Fibroblast of peridontal ligament (primary cell): ENCODE measurements around the gene CLP1.
A peak's percentile ranks its signal among the peaks of the same experiment; 100 is the strongest.

ENCODE experiments used
- DNase-seq: peaks from one replicate; pipeline ENCODE4 v3.0.0-alpha.2; 2010; ENCODE audit errors: extremely low read depth

Gene CLP1

DNA sequence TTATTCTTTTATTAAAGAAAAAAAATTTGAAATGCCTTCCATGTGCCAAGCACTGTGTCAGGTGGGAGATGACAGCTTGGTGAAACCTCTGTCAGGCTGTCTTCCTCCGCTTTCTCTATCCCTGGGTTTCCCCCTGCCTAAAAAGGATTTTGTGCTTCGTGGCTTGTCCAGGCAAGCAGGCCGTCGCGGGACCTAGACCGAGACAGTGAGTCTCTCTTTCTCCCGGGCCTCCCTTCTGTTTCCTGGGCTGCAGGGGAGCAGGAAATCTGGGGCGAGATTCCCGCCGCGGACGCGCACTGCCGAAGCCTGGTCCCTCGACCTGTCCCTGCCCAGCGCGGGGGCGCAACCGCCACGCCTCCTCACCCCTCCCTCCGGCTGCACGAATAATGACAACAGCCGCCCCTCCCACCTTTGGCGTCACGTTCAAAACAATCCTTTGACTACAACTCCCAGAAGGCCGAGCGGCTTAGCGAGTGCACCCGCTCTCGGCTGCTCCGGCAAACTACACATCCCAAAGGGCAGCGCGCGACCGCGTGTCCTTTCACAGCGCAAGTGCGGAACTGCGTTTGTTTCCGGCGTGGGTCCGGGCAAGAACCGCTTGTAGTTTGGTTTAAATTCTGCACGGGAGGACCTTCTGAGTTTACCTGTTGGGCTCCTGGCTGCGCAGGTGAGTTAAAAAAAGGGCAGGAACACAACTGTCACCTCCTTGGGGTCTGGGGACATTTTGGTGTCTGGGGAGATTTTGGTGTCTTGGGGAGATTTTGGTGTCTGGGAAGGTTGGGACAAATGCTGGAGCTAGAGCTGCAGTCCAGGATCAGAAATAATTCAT, at the start of gene CLP1:
CLP1 (plus strand) TSS at position 569 of the 829 bp plus-strand sequence. CDS start 1,715 bp downstream, outside the sequence.
- DNase-seq: peak; percentile 98

DNA sequence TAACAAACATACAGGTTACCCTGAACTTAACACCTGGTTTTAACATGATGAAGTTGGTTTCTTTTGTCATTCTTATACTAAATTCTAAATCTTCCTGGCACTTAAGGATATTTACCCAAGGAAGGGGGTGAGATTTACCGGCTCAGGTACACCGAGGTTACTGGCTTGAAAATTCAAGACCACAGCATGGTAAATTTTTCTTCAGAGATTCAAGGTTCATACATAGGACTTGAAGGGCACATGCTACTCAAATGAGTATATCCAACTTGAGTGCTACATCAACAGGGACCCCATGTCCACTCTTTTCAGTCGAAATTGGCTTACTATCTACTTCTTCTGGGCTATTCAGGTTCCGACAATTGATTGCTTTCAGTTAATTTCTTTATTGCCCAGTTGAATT, 47.4 kb upstream of the CLP1 start:
- no peak for DNase-seq

DNA sequence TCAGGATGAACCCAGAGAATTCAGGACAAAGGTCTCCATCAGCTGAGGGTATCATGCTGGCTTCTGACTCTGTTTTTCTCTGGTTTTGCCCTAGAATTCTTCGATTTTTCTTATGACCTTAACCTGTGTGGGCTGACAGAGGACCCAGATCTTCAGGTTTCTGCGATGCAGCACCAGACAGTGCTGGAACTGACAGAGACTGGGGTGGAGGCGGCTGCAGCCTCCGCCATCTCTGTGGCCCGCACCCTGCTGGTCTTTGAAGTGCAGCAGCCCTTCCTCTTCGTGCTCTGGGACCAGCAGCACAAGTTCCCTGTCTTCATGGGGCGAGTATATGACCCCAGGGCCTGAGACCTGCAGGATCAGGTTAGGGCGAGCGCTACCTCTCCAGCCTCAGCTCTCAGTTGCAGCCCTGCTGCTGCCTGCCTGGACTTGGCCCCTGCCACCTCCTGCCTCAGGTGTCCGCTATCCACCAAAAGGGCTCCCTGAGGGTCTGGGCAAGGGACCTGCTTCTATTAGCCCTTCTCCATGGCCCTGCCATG, 43.3 kb upstream of the CLP1 start:
- no peak for DNase-seq

DNA sequence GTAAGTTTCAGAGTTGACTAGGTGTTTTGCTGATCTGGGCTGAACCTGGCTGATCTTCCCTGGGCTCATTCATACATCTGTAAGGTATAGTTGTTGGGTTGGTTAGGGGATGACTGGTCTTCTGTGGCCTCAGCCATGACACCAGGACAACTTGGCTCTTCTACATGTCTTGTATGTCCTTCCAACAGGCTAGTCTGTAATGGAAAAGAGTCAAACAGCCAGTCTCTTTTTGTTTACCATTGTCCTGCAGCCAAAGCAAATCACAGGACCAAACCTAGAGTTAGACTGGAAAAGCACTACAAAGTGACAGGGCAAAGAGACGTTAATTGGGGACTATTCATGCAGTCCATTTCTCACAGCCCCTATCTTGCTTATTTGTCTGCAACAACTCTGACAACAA, 42.3 kb upstream of the CLP1 start:
- no peak for DNase-seq

DNA sequence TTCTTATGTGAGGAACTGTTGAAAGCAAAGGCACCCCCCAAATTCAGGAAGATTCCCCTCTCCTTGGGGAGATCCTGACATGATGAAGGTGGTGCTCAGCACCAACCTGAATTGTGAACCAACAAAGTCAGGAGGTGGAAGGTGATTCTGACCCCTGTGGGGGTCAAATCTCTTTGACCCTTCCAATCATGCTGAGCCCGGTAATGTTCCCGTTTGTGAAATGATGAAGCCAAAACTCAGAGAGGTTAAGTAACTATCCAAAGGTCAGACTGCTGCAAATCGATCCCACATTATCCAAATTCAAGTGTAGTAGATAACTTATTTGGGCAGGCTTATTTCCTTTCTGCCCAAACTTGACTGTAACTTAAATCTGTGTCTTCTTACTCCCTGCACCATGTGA, 41.0 kb upstream of the CLP1 start:
- DNase-seq: no peak

DNA sequence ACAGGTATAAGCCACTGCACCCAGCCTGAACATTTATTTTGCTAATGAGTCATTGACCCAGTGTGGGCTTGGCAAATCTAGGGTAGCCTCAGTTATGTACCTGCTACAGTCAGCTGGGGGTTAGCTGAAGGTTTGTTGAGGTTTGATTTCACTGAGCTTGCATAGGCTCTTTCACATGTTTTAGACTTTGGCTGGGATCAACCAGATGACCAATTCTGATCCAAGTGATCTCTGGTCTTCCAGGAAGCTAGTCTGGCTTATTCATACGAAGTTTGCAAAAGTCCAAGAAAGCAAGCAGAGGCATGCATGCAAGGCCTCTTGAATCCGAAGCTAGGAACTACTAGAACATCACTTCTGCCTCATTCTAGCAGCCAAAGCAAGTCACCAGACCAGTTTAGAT, 39.1 kb upstream of the CLP1 start:
- no peak for DNase-seq

DNA sequence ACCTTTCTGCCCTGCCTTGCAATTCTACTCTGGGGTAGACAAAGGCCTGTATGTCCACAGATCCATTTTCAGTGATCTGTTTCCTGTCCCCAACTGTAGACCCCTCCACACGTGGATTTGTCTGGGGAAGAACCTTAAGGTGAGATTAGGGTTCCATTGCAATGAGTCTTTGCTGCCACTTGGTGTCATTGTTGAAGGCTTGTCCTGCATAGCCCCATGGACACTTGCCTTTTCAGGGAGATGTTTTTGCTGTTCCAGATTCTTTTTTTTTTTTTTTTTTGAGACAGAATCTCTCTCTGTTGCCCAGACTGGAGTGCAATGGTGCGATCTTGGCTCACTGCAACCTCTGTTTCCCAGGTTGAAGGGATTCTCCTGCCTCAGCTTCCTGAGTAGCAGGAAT, 38.2 kb upstream of the CLP1 start:
- no peak for DNase-seq

DNA sequence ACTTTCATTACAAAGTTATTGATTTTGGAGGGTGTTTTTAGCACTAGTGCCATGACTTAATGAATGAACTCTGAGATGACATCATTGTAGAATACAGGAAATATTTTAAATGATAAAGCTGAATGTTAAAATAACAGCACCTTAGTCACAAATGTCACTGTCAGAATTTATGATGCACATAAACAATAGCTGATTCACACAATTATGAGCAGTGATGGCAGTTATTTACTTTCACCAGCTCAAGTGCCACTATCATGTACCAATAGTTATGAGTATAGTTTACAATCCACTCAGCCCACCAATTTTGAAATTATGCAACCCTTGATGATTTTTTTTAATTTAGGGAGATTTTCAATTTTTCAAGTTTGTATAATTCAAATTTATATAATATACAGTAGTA, 37.1 kb upstream of the CLP1 start:
- DNase-seq: no peak

DNA sequence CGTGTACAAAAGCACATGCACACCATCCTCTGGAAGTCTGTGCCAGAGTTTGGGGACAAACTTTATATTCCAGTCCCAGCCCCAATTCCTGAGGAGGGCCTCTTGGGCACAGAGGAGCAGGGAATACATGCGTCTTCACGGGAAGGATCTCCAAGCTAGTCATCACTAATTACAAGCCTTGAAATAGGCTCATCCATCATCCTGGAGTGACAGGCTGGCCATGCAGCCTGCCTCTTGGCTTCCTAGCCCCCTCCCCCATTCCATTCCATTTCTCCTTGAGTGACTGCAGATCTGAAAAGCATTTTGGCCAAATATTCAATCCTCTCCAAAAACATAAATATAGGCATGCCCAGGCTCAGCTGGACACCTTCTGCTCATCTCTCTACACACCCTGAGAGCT, 35.3 kb upstream of the CLP1 start:
- no peak for DNase-seq

DNA sequence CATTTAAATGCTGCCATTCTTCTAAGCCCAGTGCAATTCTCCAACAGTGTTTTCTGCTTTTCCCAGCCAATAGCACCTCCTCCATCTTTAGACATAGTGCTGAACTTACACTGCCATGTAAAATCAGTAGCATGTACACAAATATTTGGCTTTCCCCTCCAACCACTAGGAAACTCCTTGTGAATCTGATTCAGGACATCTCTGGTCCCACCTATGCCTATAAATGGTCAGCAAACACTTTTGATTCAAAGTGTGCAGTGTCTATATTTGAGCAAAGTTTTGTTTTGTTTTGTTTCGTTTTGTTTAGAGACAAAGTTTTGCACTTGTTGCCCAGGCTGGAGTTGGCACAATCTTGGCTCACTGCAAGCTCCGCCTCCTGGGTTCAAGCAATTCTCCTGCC, 32.7 kb upstream of the CLP1 start:
- no peak for DNase-seq

DNA sequence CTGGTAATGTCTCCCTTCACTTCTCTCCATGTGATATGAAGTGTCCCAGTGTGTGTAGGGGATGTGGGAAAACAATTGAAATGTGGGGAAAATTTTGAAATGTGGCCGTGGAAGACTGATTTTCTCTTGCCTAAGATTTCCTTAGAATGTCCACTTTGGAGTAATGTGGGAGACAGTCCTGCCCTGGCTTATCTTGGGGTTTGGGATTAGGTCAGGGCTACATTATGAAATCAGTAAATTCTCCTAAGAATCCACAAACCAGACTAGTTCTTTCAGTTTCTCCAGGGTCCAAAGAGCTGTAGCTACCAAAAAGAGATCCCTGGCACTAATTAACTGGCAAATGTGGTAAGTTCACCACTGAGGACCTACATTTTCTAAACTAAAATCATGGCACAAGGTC, 30.7 kb upstream of the CLP1 start:
- no peak for DNase-seq

DNA sequence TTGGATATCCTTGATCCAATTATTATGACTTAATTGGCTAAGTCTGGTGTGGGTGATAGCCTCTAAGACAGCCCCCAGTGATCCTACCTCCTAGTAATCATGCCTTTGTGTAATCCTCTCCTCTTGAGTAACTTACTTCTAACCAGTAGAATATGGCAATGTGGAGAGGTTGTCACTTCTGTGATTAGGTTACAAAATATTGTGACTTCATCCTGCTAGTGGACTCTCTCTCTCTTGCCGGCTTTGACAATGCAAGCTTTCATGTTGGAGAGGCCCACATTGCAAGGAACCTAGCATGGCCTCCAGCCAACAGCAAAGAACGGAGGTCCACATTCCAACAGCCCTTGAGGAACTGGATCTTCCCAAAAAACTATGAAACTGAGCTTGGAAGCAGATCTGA, 27.4 kb upstream of the CLP1 start:
- DNase-seq: no peak

DNA sequence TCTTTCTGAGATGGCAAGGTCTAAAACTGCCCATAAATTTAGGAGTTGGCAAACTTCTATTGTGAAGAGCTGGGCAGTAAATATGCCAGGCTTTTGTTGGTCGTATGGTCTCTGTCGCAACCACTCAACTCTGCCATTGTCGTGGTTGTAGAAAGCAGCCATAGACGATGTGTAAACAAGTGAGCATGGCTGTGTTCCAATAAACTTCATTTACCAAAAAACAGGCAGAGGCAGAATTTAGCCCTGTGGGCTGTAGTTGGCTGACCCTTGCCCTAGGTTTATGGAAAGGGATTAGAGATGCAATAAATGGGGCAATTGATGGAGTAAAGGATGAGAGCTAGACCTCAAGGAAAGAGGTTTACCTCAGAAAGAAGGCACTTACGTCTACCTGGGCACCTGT, 25.4 kb upstream of the CLP1 start:
- DNase-seq: no peak

DNA sequence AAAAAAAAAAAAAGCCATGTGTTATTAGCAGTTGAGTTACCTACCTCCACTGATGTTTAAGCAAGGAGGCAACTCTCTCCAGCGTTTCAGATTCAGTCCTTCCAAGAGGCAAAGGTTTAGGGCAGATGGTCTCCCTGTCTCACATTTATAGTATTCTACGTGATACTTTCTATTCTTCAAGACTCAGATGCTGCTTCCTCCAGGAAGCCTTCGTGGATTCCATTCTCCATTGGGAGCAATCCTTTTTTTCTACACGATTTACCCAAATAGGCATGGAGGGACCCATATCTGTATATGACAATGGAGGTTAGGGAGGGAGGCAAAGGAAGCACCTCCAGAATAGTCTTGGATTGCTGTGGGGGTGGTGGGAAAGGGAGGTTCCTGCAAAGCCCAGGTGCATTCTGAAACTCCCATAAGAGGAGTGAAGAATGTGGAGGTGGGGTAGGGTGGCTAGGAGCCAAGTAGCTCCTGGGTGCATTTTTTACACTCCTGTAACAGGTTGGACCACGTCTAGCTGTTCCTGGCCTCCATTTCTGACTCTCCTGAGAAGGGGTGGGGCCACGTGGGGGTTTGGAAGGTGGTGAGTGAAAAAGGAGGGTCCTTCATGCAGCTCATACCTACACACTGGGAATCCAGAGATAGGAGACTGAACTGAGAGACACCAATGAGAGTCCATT, 24.0 kb upstream of the CLP1 start:
- no peak for DNase-seq

DNA sequence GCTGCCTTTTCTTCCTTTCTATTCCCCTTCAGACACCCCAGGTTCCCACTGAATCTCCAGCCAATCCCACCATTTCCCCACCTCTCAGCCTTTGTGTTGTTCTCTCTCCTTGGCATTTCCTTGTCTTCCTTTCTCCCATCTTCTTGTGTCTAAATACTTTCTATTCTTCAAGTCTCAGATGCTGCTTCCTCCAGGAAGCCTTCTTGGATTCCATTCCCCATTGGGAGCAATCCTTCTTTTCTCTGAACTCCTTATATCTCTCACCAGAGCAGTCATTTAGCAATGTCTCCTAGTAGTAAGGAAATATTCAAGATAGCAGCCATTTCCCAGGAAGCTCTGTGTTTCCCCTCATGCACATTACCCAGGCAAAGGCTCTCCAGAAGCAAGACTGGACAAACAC, 23.3 kb upstream of the CLP1 start:
- no peak for DNase-seq

DNA sequence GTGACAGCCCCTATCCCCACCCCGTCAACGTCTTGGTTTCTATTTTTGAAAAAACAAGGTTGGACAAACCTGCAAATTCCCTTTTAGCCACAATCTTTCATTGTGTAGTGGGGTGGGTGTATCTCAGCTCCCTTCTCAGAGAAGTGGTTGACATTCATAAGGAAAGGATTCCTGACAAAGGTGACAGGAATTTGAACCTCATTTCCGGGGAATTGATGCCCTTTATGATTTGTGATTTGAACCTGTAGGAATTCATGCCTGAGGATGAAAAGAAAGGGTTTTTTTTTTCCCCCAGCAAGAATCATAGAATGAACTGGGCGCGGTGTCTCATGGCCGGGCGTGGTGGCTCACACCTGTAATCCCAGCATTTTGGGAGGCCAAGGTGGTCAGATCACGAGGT, 22.3 kb upstream of the CLP1 start:
- DNase-seq: no peak

DNA sequence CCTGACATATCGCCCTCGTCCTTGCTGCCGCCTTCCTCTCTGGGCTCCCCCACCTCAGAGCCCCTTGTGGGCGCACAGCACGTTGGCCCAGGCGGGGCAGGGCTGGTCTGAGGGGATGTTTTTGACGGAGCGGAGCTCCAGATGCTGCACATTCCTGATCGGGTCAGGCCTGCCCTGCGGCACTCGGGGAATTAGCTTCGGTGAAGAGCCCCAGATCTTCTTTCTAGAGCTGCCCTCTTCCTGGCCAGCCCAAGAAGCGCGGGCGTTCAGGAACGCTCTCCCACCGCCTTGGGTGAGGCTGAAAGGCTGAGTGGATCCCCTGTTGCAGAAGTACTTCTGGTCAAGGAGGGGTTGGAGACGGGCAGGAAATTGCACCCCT, 19.9 kb upstream of the CLP1 start:
- no peak for DNase-seq

DNA sequence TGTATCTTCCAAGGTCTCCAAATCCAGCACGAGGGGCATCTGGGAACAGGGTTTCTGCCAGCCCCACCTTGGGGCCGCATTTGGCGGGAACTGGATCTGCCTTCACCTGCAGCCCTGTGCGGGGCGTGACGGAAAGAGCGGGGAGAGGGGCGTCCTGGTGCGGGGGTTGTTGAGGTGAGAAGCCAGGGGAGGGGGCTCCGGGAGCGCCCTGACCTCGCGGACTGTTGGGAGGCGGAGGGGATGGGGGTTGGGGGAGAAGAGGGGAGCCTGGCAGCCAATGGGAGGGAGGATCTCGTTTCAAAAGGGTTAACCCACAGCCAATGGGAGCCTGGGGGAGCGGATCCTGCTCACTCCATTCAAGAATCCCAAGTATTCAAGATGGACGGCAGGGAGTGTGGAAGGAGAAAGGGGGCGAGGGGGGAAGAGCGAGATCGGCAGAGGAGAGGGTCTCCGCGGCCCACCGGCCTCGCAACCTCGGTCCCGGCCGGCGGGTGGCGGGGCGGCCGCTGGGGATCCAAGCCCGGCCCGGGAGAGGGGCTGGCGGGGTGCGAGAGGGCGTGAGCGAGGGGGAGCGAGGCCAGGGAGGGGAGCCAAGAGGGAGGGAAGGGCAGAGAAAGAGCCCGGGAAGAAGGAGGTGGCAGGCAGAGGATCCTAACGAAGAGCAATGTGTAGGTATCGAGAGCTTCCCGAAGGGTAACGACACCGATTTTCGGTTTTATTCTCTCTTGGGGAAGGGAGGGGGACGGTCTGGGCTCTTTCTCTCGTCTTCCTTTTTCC, 19.4 kb upstream of the CLP1 start:
- DNase-seq: peak; percentile 84

DNA sequence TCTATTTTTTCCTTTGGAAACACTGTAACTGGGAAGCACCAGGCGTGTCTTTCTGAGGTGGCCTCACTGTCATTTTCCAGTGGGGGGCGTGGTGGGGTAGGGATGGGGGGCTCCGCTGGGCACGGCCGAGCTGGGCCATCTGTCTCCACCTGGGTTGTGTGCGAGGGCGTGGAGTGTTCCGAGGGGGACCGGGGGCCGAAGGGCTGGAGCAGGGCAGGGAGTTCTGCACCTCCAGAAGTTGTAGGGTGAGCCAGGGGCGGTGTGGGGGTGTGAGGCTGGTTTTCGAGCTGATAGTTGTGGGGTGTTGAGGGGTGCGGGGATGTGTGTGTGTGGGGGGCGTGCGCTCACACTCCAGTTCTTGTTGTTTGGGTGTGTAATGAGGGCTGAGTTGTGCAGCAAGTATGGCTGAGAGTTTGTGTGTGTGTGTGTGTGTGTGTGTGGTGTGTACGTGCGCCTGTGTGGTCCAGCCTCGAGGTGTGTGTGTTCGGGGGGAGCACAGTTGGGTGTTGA, 18.7 kb upstream of the CLP1 start:
- DNase-seq: no peak

DNA sequence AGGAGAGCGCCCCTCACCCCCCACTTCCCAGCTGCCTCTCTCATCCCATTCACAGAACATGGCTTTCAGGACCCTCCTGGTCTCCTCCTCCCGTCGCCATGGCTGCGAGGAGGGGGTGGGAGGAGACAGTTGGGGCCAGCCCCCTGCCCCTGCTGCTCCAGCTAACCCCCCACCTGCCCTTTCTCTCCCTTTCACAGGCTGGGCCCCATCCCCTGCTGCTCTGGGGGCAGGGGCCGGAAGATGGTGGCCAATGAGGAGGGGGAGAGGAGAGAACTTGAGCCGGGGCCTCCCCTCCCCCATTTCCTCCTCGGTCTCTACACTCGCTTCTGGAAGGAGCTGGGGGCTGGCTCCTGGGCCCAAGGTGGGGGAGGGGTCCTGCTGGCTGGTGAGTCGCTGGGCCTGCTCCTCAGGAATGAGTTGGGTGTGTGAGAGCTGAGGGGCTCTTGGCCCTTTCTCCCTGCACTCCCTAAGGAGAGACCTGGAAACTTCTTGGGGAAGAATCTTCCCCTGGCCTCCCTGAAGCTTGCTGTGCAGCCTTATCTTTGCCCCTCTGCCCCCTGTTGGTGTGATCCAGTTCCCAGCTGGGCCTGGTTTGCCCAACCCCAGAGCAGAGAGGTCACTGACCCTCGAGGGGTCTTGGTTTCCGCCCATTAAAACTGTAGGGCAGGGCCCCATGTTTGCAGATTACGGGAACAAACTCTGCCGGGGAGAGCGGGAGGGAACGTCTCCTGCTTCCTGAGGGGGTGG, 18.1 kb upstream of the CLP1 start:
- DNase-seq: no peak

DNA sequence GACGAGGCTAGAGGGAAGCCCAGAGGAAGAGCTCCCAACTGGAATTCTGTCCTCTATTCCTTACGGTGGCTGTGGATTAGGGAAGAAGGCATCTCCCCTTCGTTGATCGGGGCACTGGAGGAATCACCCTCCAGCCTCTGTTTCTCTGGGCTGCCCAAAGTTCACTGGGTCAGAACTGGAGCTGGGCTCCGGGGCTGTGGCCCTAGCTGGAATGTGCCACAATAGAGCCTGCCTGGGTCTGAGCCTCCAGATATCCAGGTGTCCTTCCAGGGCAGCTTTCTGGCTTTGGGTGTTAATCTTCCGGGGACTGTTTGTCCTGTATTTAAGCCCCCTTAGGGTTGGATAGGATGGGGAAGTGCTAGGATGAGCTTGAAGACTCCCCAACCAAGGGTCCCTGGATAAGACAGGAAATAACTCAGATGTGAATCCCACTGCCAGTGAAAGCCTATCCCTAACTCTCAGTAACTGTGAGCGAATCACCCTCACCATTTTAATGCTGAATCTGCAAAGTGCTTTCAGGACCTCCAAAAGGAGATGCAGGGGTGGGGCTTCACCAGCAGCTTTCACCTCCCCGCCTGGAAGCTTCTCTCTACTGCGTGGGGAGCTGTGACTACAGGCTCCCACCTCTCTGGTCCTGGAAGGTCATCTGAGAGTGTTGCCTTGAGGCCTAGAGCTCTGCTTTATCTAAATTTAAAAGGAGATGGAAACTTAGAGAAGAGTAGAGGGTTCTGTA, 17.3 kb upstream of the CLP1 start:
- no peak for DNase-seq
